ENCODE results near the gene GRK5.

Gene GRK5

DNA sequence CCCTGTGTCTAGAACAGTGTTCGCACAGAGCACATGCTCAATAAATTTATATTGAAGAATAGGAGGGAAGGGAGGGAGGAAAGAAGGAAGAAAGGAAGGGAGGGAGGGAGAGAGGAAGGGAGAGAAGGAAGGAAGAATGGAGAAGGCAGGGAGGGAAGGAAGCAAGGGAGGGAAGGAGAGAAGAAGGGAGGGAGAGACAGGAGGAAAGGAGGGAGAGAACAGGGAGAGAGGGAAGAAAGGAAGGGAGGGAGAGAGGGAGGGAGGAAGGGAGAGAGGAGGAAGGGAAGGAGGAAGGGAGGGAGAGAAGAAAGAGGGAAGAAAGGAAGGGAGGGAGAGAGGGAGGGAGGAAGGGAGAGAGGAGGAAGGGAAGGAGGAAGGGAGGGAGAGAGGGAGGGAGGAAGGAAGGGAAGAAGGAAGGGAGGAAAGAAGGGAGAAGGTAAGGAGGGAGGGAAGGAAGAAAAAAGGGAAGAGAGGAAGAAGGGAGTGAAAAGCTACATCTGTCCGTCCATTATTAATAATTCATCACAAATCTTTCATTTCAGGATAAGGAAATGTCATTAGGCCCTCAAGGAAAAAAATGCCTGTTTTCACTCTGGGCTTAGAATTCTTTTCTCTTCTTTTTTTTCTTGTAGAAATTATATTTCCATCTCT, 79.7 kb downstream of the GRK5 start:
- Histone ChIP-seq H3K9me3 (ENCODE audit: severe bottlenecking) (no peaks in the 10 kb centered on the region), H3K27me3 (ENCODE audit: insufficient read depth, low read depth, severe bottlenecking) (no peaks in the 10 kb centered on the region), H3K27ac (peak overlapping the region; percentile 27; the same call in 1 of the 2 replicates), H3K36me3 (no peaks in the 10 kb centered on the region), H3K4me3 (ENCODE audit: low read depth, low read length) (no peak overlapping the region)
- no peak for DNase-seq
- TF ChIP-seq, protein P1, sequence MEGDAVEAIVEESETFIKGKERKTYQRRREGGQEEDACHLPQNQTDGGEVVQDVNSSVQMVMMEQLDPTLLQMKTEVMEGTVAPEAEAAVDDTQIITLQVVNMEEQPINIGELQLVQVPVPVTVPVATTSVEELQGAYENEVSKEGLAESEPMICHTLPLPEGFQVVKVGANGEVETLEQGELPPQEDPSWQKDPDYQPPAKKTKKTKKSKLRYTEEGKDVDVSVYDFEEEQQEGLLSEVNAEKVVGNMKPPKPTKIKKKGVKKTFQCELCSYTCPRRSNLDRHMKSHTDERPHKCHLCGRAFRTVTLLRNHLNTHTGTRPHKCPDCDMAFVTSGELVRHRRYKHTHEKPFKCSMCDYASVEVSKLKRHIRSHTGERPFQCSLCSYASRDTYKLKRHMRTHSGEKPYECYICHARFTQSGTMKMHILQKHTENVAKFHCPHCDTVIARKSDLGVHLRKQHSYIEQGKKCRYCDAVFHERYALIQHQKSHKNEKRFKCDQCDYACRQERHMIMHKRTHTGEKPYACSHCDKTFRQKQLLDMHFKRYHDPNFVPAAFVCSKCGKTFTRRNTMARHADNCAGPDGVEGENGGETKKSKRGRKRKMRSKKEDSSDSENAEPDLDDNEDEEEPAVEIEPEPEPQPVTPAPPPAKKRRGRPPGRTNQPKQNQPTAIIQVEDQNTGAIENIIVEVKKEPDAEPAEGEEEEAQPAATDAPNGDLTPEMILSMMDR (IDR thresholded peaks at IDR 0.05; ENCODE audit: low read depth, low read length) = no peak

- H3K9me3 ChIP-seq (ENCODE audit: severe bottlenecking) = no peaks in the 10 kb centered on the region
- no peaks in the 10 kb centered on the region for H3K36me3 ChIP-seq
- TF ChIP-seq, protein P1 (IDR thresholded peaks at IDR 0.05; ENCODE audit: low read depth, low read length) = no peak
- H3K27ac ChIP-seq = peak overlapping the region; percentile 19; the same call in 1 of the 2 replicates
- no peaks in the 10 kb centered on the region for H3K27me3 ChIP-seq (ENCODE audit: insufficient read depth, low read depth, severe bottlenecking)
- H3K4me3 ChIP-seq (ENCODE audit: low read depth, low read length) = no peak overlapping the region
- DNase-seq = no peak
These were observed 81.2 kb downstream of the GRK5 start for GRCh38 chr10:119288574-119289001.

GRCh38 chr10:119289227-119289920, 82.0 kb downstream of the GRK5 start:
- Histone ChIP-seq H3K36me3 (no peaks in the 10 kb centered on the region), H3K9me3 (ENCODE audit: severe bottlenecking) (no peaks in the 10 kb centered on the region), H3K27me3 (ENCODE audit: insufficient read depth, low read depth, severe bottlenecking) (no peaks in the 10 kb centered on the region), H3K4me3 (ENCODE audit: low read depth, low read length) (no peak overlapping the region), H3K27ac (peak overlapping the region; percentile 20)
- DNase-seq = no peak
- TF ChIP-seq, protein P1 (IDR thresholded peaks at IDR 0.05; ENCODE audit: low read depth, low read length) = no peak

GRCh38 chr10:119290301-119291048, 83.1 kb downstream of the GRK5 start:
- Histone ChIP-seq H3K4me3 (ENCODE audit: low read depth, low read length) (no peak overlapping the region), H3K9me3 (ENCODE audit: severe bottlenecking) (no peaks in the 10 kb centered on the region), H3K36me3 (no peaks in the 10 kb centered on the region), H3K27ac (no peak overlapping the region; the same call in 1 of the 2 replicates), H3K27me3 (ENCODE audit: insufficient read depth, low read depth, severe bottlenecking) (no peaks in the 10 kb centered on the region)
- TF ChIP-seq, protein P1 (IDR thresholded peaks at IDR 0.05; ENCODE audit: low read depth, low read length) = peak; percentile 23; the same call in 1 of the 2 replicates
- DNase-seq = no peak

DNA sequence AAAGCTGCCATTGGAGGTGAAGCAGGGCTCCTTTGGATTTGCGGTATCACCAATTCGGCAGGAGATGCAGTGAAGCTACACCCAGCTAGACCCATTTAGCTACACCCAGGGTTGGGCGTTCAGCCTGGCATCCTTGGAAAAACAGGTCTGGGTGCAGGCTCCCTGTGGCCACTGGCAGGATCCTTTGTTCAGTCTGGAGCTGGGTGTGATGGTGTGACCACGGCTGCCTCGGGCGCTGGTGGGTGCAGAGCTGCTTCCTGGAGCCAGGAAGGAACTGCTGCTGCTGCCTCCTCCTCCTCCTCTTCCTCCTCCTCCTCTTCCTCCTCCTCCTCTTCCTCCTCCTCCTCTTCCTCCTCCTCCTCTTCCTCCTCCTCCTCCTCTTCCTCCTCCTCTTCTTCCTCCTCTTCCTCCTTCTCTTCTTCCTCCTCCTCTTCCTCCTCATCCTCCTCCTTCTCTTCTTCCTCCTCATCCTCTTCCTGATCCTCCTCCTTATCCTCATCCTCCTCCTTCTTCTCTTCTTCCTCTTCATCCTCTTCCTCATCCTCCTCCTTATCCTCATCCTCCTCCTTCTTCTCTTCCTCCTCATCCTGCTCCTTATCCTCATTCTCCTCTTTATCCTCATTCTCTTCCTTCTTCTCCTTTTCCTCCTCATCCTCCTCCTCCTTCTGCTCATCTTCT, 84.0 kb downstream of the GRK5 start:
- no peak overlapping the region for H3K4me3 ChIP-seq (ENCODE audit: low read depth, low read length)
- no peaks in the 10 kb centered on the region for H3K27me3 ChIP-seq (ENCODE audit: insufficient read depth, low read depth, severe bottlenecking)
- H3K9me3 ChIP-seq (ENCODE audit: severe bottlenecking) = no peaks in the 10 kb centered on the region
- H3K27ac ChIP-seq = no peak overlapping the region
- TF ChIP-seq, protein P1 (IDR thresholded peaks at IDR 0.05; ENCODE audit: low read depth, low read length) = no peak
- no peak for DNase-seq
- no peaks in the 10 kb centered on the region; the same call in 1 of the 2 replicates for H3K36me3 ChIP-seq
